OCI-LY3 (cell line): ENCODE measurements around the gene MTIF2.
A peak's percentile ranks its signal among the peaks of the same experiment; 100 is the strongest.

ENCODE experiments used
- H2AFZ ChIP-seq: fragments of 200-600, 300-600 bp; shearing (Covaris generic); 2 replicates; pipeline ENCODE4 v1.6.0; 2014; ENCODE audit warnings: antibody characterized with exemption, low read depth, low read length
- H3K27ac ChIP-seq: fragments of 200-600, 300-600 bp; sonication (generic); 2 replicates; pipeline ENCODE4 v1.5.1; 2014; ENCODE audit warnings: mild to moderate bottlenecking, low read length, moderate library complexity, mixed read lengths
- H3K27me3 ChIP-seq: fragments of 200-600, 300-600 bp; sonication (generic); 2 replicates; pipeline ENCODE4 v1.6.1; 2014; ENCODE audit warnings: low read depth, low read length, mixed read lengths
- H3K36me3 ChIP-seq: fragments of 200-600, 300-600 bp; sonication (generic); replicated peaks from 2 replicates; pipeline ENCODE3; 2014; ENCODE audit warnings: low read depth, low read length, mixed read lengths
- H3K4me1 ChIP-seq: fragments of 300-600, 200-600 bp; sonication (generic); 2 replicates; pipeline ENCODE4 v1.6.1; 2014; ENCODE audit warnings: low read length, mixed read lengths
- H3K4me2 ChIP-seq: fragments of 200-600, 300-600 bp; sonication (generic); 2 replicates; pipeline ENCODE4 v1.6.1; 2014; ENCODE audit warnings: low read length, mixed read lengths
- H3K4me3 ChIP-seq: fragments of 300-600, 200-600 bp; sonication (generic); 2 replicates; pipeline ENCODE4 v1.5.1; 2014; ENCODE audit warnings: antibody characterized with exemption, mild to moderate bottlenecking, low read length, moderate library complexity
- H3K79me2 ChIP-seq: fragments of 300-600, 200-600 bp; shearing (Covaris generic); 2 replicates; pipeline ENCODE4 v1.6.1; 2014; ENCODE audit warnings: mild to moderate bottlenecking, low read length, mixed read lengths
- H3K9ac ChIP-seq: fragments of 300-600, 200-600 bp; shearing (Covaris generic); 2 replicates; pipeline ENCODE4 v1.6.0; 2014; ENCODE audit warnings: mild to moderate bottlenecking, low read length, moderate library complexity
- H3K9me3 ChIP-seq: fragments of 200-600, 300-600 bp; shearing (Covaris generic); 2 replicates; pipeline ENCODE4 v1.6.1; 2014; ENCODE audit warnings: low read length, mixed read lengths; ENCODE audit not compliant: insufficient read depth
- H4K20me1 ChIP-seq: fragments of 200-600, 300-600 bp; sonication (generic); 2 replicates; pipeline ENCODE4 v1.6.1; 2016; ENCODE audit warnings: low read length, mixed read lengths; ENCODE audit not compliant: insufficient read depth
- EZH2phosphoT487 ChIP-seq: fragments of 200-600 bp; shearing (Covaris generic); IDR thresholded peaks from 2 replicates; pipeline ENCODE4 v1.6.1; 2018; ENCODE audit warnings: antibody characterized with exemption, mixed run types, low read depth
- TF ChIP-seq, protein P1 (sequence below): fragments of 200-600, 300-600 bp; sonication (generic); IDR thresholded peaks from 2 replicates; pipeline ENCODE4 v1.5.1; 2014; ENCODE audit warnings: antibody characterized with exemption, low read length, low read depth

The MTIF2 gene

DNA sequence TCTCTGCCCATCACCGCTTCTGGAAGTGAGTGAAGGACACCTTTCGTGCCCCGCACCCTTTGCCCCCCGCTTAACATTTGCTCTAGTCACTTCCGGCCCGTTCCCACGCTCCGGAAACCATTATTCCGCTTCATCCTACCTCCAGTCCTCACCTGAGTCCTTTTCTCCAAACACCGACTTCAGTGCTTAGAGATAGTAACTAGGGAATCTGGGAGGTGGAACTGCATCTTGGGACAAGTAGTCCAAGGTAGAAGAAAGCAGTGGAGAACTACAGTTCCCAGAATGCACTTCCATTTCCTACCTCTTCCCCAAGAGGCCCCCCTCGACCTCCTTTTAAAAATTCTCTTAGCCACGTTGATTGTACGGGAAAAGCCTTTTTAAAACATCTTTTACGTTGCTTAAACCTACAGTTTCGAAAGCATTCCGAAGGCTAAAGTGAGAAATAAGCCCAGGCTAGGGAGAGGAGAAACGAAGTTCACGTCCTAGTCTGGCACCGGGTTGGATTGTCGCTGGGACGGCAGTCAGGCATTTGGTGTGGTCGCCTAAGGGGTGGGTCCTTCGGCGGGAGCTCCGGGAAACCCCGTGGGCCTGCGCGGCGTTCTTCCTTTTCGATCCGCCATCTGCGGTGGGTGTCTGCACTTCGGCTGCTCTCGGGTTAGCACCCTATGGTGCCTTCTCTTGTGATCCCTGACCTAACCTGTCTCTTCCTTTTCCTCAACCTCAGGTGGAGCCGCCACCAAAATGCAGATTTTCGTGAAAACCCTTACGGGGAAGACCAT is 36.8 kb downstream of the MTIF2 start, which contains the start of the genes CLHC1 and RPS27A:
TSS of gene CLHC1 (minus strand) at position 210 of the 779 bp plus-strand sequence. CDS start 9,882 bp downstream, outside the sequence.
TSS of gene RPS27A (plus strand) at position 605 of the 779 bp plus-strand sequence. CDS start at position 742, 137 bp downstream.
- Histone ChIP-seq H2AFZ (peak within 1 kb of the TSS; percentile 96), H3K9ac (peak within 1 kb of the TSS; percentile 99), H4K20me1 (peaks cover 11% of the 10 kb centered on the region; the same call in 1 of the 2 replicates), H3K4me3 (peak within 1 kb of the TSS; percentile 88), H3K27ac (peak within 1 kb of the TSS; percentile 85), H3K27me3 (no peaks in the 10 kb centered on the region), H3K9me3 (no peaks in the 10 kb centered on the region), H3K36me3 (peaks cover 43% of the 10 kb centered on the region), H3K4me1 (peaks cover 20% of the 10 kb centered on the region), H3K4me2 (peak within 1 kb of the TSS; percentile 96), H3K79me2 (peaks cover 53% of the 10 kb centered on the region)
- TF ChIP-seq, protein P1, sequence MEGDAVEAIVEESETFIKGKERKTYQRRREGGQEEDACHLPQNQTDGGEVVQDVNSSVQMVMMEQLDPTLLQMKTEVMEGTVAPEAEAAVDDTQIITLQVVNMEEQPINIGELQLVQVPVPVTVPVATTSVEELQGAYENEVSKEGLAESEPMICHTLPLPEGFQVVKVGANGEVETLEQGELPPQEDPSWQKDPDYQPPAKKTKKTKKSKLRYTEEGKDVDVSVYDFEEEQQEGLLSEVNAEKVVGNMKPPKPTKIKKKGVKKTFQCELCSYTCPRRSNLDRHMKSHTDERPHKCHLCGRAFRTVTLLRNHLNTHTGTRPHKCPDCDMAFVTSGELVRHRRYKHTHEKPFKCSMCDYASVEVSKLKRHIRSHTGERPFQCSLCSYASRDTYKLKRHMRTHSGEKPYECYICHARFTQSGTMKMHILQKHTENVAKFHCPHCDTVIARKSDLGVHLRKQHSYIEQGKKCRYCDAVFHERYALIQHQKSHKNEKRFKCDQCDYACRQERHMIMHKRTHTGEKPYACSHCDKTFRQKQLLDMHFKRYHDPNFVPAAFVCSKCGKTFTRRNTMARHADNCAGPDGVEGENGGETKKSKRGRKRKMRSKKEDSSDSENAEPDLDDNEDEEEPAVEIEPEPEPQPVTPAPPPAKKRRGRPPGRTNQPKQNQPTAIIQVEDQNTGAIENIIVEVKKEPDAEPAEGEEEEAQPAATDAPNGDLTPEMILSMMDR: no peak
- no peak for TF ChIP-seq EZH2phosphoT487

DNA sequence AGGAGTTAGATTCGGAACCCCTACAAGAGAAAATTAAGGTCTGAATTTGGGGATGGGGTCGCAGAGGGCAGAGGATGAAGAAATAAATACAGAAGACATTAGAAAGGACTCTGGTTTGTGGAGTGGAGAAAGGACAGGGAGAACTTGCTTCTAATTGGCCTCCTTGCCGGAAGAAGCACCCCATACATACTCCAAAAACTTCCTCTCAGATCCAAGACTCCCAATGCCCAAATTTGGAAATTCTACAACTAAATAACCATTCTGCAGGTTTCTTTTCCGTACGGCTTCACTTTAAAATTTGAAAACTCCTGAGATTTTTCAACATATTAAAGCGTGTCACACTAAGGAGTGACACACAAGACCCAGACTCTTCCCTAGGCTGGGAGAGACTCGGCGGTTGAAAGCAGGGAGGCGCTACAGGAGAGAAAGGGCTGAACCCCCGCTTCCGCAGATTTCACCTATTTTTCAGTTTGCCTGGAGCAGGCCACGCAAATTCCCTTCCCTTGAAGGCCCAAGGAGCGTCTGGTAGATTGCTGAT is 37.4 kb downstream of the MTIF2 start:
- TF ChIP-seq, protein P1: no peak
- no peak for TF ChIP-seq EZH2phosphoT487
- Histone ChIP-seq H3K9ac (peak overlapping the region; percentile 99), H3K79me2 (peaks cover 53% of the 10 kb centered on the region)

DNA sequence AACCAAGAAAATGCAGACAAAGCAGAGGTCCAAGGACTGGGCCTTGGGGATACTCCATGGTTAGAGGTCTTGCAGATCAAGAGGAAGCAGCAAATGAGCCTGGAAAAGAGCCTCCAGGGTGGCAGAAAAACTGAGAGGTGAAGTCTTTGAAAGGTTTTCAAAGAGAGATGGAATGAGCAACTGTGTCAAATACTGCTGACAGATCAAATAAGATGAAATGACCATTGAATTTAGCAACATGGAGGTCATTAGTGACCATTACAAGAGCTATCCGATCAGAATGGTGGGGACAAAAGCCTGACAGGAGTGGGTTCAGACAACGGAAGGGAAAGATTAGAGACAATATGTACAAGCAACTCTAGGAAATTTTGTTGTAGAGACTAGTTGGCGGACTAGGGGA is 38.5 kb downstream of the MTIF2 start:
- H3K4me2 ChIP-seq: no peak overlapping the region
- no peak for TF ChIP-seq EZH2phosphoT487
- TF ChIP-seq, protein P1: no peak
- H3K27ac ChIP-seq: no peak overlapping the region
- peaks cover 11% of the 10 kb centered on the region; the same call in 1 of the 2 replicates for H4K20me1 ChIP-seq
- H3K9me3 ChIP-seq: no peaks in the 10 kb centered on the region
- no peak overlapping the region for H3K4me3 ChIP-seq
- peaks cover 20% of the 10 kb centered on the region for H3K4me1 ChIP-seq
- no peaks in the 10 kb centered on the region for H3K27me3 ChIP-seq
- H3K9ac ChIP-seq: no peak overlapping the region
- H2AFZ ChIP-seq: no peak overlapping the region
- H3K79me2 ChIP-seq: peaks cover 53% of the 10 kb centered on the region
- peaks cover 27% of the 10 kb centered on the region for H3K36me3 ChIP-seq

More for the DNA sequence above, 37.4 kb downstream of the MTIF2 start:
- Histone ChIP-seq H3K4me1 (peaks cover 20% of the 10 kb centered on the region), H4K20me1 (peaks cover 11% of the 10 kb centered on the region; the same call in 1 of the 2 replicates), H2AFZ (peak overlapping the region; percentile 96), H3K27me3 (no peaks in the 10 kb centered on the region), H3K4me3 (peak overlapping the region; percentile 88), H3K36me3 (peaks cover 37% of the 10 kb centered on the region), H3K9me3 (no peaks in the 10 kb centered on the region), H3K4me2 (peak overlapping the region; percentile 96), H3K27ac (peak overlapping the region; percentile 85)

DNA sequence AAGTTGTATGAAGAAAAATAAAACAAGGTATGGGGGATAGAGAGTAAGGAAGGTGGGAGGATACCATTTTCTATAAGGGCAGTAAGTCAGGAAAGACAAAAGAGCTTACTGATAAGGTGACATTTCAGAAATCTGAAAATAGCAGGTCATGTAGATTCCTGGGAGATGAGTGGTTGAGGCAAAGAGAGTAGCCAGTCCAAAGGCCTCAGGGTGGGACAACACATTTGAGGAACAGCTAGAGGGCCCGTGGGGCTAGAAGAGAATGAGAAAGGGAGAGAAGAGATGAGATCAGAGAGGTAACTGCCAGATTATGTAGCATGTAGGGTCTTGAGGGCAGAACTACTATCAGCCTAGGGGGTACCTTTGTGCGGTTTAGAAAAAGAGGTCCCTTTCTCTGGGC is 39.8 kb downstream of the MTIF2 start:
- H3K27me3 ChIP-seq: no peaks in the 10 kb centered on the region
- peaks cover 41% of the 10 kb centered on the region for H3K79me2 ChIP-seq
- no peak for TF ChIP-seq EZH2phosphoT487
- TF ChIP-seq, protein P1: no peak
- H3K27ac ChIP-seq: no peak overlapping the region
- H3K4me2 ChIP-seq: no peak overlapping the region
- peaks cover 14% of the 10 kb centered on the region for H3K36me3 ChIP-seq
- H3K4me3 ChIP-seq: no peak overlapping the region
- no peaks in the 10 kb centered on the region for H3K9me3 ChIP-seq
- peaks cover 6% of the 10 kb centered on the region; the same call in 1 of the 2 replicates for H4K20me1 ChIP-seq
- H2AFZ ChIP-seq: no peak overlapping the region
- no peak overlapping the region for H3K9ac ChIP-seq
- peaks cover 12% of the 10 kb centered on the region for H3K4me1 ChIP-seq
